ENCODE results near the gene KRT12. TPM values are rescaled to one million over a fixed set of nuclear protein-coding genes. Genes with fewer than 3 reads are reported as not detected.

The KRT12 gene
- total and polyA plus RNA-seq, 2 of the 4 experiments (the other 2 are of a cell fraction), result not detected

DNA sequence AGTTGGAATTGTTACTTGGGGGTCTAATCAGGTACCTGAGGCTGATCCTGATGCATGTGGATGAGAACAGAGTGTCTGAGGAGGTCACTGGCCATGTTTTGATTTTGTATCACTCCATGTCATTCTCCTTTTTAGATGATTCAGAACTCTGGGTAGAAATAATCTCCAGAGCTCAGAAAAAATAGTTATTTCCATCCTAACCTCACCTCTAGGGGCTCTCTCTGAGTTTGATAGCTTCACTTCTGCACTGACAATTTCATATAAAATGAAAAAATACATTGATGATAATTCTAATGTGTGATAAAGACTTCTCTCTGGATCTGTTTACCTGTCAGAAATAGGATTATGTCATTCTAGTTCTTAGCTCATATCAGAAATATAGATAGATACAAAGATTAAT is 6.2 kb upstream of the KRT12 start:
- ChIA-PET POLR2A (ENCODE audit: unreplicated experiment) (no interaction called here), CTCF (interaction anchor here (0.6 to 1.0 kb wide), 3 partner anchors 10 to 979 kb away, joined by 3 to 4 read pairs (median 4); no protein-coding TSS in a partner anchor)
- TF ChIP-seq, protein P1, sequence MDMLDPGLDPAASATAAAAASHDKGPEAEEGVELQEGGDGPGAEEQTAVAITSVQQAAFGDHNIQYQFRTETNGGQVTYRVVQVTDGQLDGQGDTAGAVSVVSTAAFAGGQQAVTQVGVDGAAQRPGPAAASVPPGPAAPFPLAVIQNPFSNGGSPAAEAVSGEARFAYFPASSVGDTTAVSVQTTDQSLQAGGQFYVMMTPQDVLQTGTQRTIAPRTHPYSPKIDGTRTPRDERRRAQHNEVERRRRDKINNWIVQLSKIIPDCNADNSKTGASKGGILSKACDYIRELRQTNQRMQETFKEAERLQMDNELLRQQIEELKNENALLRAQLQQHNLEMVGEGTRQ (IDR thresholded peaks at IDR 0.05; ENCODE audit: low read depth, low read length), result no peak
- TF ChIP-seq POLR2A (IDR thresholded peaks at IDR 0.05; ENCODE audit: low read depth, low read length), result no peak
- no peak for TF ChIP-seq SMC3 (IDR thresholded peaks at IDR 0.05; ENCODE audit: low read depth, low read length)
- TF ChIP-seq MAFK (IDR thresholded peaks at IDR 0.05; ENCODE audit: low read depth, low read length), result no peak
- TF ChIP-seq BHLHE40 (IDR thresholded peaks at IDR 0.05; ENCODE audit: low read depth, low read length), result no peak
- TF ChIP-seq MXI1 (IDR thresholded peaks at IDR 0.05; ENCODE audit: borderline replicate concordance, low read depth, low read length), result no peak
- TF ChIP-seq FOS (IDR thresholded peaks at IDR 0.05; ENCODE audit: low read depth, low read length), result no peak
- no peak for TF ChIP-seq CEBPB (IDR thresholded peaks at IDR 0.05; ENCODE audit: low read depth, low read length)
- TF ChIP-seq RCOR1 (IDR thresholded peaks at IDR 0.05; ENCODE audit: insufficient replicate concordance, low read length), result no peak
- TF ChIP-seq, protein P2, sequence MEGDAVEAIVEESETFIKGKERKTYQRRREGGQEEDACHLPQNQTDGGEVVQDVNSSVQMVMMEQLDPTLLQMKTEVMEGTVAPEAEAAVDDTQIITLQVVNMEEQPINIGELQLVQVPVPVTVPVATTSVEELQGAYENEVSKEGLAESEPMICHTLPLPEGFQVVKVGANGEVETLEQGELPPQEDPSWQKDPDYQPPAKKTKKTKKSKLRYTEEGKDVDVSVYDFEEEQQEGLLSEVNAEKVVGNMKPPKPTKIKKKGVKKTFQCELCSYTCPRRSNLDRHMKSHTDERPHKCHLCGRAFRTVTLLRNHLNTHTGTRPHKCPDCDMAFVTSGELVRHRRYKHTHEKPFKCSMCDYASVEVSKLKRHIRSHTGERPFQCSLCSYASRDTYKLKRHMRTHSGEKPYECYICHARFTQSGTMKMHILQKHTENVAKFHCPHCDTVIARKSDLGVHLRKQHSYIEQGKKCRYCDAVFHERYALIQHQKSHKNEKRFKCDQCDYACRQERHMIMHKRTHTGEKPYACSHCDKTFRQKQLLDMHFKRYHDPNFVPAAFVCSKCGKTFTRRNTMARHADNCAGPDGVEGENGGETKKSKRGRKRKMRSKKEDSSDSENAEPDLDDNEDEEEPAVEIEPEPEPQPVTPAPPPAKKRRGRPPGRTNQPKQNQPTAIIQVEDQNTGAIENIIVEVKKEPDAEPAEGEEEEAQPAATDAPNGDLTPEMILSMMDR (conservative IDR thresholded peaks at IDR 0.05; ENCODE audit: low read depth, low read length), result no peak; the same call in 1 of the 2 replicates
- no peak for TF ChIP-seq CHD1 (IDR thresholded peaks at IDR 0.05; ENCODE audit: low read depth, low read length)
- no peak for TF ChIP-seq RFX5 (IDR thresholded peaks at IDR 0.05; ENCODE audit: low read depth, low read length)
- no peak for TF ChIP-seq RAD21 (IDR thresholded peaks at IDR 0.05; ENCODE audit: low read length)
- TF ChIP-seq MAZ (IDR thresholded peaks at IDR 0.05; ENCODE audit: borderline replicate concordance, low read depth, low read length), result no peak
- no peak overlapping the region for H2BK15ac ChIP-seq (ENCODE audit: low read depth, low read length)
- no peaks in the 10 kb centered on the region for H4K20me1 ChIP-seq (ENCODE audit: insufficient read depth, low read length)
- DNase-seq, result no peak
- H2BK120ac ChIP-seq (ENCODE audit: low read depth, low read length), result no peak overlapping the region
- no peaks in the 10 kb centered on the region for H3K9me3 ChIP-seq (ENCODE audit: control insufficient read depth, insufficient read depth, low read length)
- no peak overlapping the region for H4K91ac ChIP-seq (ENCODE audit: insufficient read depth, low read depth, low read length)
- peaks cover 2% of the 10 kb centered on the region; the same call in 1 of the 2 replicates for H3K27me3 ChIP-seq (ENCODE audit: control insufficient read depth, insufficient read depth, low read length)
- H3K23ac ChIP-seq (ENCODE audit: low read depth, low read length), result no peak overlapping the region
- intact Hi-C loops (cut with micrococcal nuclease), result no loop called here
- BruUV-seq (replicated peaks), result no TSS peak
- H2BK5ac ChIP-seq (ENCODE audit: low read depth, low read length, poor library complexity, severe bottlenecking), result no peak overlapping the region
- no peak overlapping the region for H3K4ac ChIP-seq (ENCODE audit: low read depth, low read length)
- H3K36me3 ChIP-seq (ENCODE audit: control insufficient read depth, insufficient read depth, low read length), result no peaks in the 10 kb centered on the region
- no peak overlapping the region for H3K14ac ChIP-seq (replicated peaks; ENCODE audit: low read depth, low read length)
- H3K27ac ChIP-seq (ENCODE audit: insufficient read depth, low read length), result no peak overlapping the region
- no peak overlapping the region for H2BK20ac ChIP-seq (ENCODE audit: low read depth, low read length)
- in situ Hi-C loops (cut with MboI; ENCODE audit: low sequenced_read_pairs), result no loop called here
- no peak overlapping the region for H3K9ac ChIP-seq (ENCODE audit: low read depth, low read length)
- H3K79me1 ChIP-seq (ENCODE audit: low read depth in 1 of 2, low read length in 2 of 2), result no peaks in the 10 kb centered on the region
- dilution Hi-C loops (cut with HindIII; ENCODE audit: low sequenced_read_pairs, unreplicated experiment), result no loop called here
- peaks cover 2% of the 10 kb centered on the region for H3K4me1 ChIP-seq (ENCODE audit: control insufficient read depth, insufficient read depth, low read length)
- no peak overlapping the region for H3K4me2 ChIP-seq (ENCODE audit: low read depth, low read length)
- H2AK9ac ChIP-seq (replicated peaks; ENCODE audit: low read depth, low read length, poor library complexity), result no peak overlapping the region
- peak; percentile 44 for ATAC-seq (ENCODE audit: low read depth)
- no peak overlapping the region for H3K56ac ChIP-seq (ENCODE audit: extremely low read depth, insufficient read depth, low read length)
- H2AFZ ChIP-seq (replicated peaks; ENCODE audit: low read length, poor library complexity), result no peak overlapping the region
- no peak overlapping the region for H4K5ac ChIP-seq (ENCODE audit: low read depth, low read length)
- no peak overlapping the region for H3K4me3 ChIP-seq (ENCODE audit: insufficient read depth, low read depth, low read length)
- no peak overlapping the region for H2AK5ac ChIP-seq (ENCODE audit: low read depth, low read length)
- no peaks in the 10 kb centered on the region for H3K9me1 ChIP-seq (ENCODE audit: insufficient read depth, low read length)
- H3K18ac ChIP-seq (ENCODE audit: low read depth, low read length), result no peak overlapping the region; the same call in 1 of the 2 replicates
- no peak overlapping the region for H4K8ac ChIP-seq (ENCODE audit: low read depth in 2 of 2, low read length in 2 of 2)

Measured in IMR-90 (cell line).